ENCODE results near the gene HYOU1. TPM values are rescaled to one million over a fixed set of nuclear protein-coding genes. Genes with fewer than 3 reads are reported as not detected.

Gene HYOU1
- total RNA-seq, 1 donor from 2014 or later, result 301 TPM

DNA sequence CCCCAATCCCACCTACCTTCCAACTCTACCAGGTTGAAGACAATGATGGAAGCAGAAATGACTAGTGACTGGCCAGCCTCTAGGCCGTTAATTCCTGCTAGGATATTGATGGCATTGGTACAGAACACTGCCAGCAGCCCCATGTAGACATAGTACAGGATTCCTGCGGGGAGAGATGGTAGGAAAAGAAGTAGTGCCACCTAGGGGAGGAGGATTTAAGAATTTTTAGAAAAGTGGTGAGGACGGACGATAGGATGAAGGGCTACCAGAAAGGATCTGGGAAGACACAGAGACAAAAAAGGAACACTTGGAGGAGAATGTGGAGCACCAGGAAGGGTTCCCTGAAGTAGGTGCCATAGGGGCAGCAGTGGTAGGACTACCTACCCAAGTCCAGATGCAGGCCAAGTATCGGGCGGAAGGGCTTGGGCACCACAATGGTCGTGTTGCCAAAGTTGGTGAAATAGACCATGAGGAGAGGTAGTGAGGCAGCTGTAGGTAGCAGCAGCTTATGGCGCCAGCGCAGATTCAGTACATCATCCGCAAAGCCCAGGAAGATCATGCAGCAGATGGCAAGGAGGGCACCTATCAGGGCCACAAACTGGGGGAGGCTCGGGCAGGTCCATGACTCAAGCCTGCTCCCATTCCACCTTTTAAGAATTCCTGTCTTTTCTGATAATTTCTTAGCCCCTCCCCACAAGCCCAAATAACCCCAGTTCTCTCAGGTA is 43.4 kb upstream of the HYOU1 start:
- peak; percentile 51 for DNase-seq (ENCODE audit: low read depth)

DNA sequence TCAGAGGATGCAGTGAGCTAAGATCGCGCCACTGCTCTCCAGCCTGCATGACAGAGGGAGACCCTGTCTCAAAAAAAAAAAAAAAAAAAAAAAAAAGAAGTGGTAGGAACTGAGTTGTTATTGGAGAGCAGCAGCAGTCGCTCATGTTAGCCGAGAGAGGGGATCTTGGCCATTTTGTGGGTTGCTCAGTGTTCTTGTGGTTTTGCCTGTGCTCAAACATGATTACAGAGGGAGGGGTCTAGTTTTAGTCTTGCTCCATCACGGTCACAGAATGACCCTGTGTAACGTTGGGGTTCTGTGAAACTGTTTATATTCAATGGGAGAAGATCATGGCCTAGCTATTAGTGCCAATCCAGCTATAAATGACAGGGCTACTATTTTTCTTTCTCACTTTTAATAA is 42.7 kb upstream of the HYOU1 start:
- no peak for FAIRE-seq

More for the DNA sequence above, 43.4 kb upstream of the HYOU1 start:
- Histone ChIP-seq H3K36me3 (ENCODE audit: control insufficient read depth, insufficient read depth, low read length) (peaks cover 13% of the 10 kb centered on the region), H3K4me3 (ENCODE audit: low read depth, low read length) (peak overlapping the region; percentile 71), H3K27me3 (ENCODE audit: control insufficient read depth, insufficient read depth, low read length) (no peaks in the 10 kb centered on the region)
- TF ChIP-seq, protein P1, sequence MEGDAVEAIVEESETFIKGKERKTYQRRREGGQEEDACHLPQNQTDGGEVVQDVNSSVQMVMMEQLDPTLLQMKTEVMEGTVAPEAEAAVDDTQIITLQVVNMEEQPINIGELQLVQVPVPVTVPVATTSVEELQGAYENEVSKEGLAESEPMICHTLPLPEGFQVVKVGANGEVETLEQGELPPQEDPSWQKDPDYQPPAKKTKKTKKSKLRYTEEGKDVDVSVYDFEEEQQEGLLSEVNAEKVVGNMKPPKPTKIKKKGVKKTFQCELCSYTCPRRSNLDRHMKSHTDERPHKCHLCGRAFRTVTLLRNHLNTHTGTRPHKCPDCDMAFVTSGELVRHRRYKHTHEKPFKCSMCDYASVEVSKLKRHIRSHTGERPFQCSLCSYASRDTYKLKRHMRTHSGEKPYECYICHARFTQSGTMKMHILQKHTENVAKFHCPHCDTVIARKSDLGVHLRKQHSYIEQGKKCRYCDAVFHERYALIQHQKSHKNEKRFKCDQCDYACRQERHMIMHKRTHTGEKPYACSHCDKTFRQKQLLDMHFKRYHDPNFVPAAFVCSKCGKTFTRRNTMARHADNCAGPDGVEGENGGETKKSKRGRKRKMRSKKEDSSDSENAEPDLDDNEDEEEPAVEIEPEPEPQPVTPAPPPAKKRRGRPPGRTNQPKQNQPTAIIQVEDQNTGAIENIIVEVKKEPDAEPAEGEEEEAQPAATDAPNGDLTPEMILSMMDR (IDR thresholded peaks at IDR 0.05; ENCODE audit: insufficient read depth, low read length, severe bottlenecking), result peak; percentile 44
- FAIRE-seq, result no peak

DNA sequence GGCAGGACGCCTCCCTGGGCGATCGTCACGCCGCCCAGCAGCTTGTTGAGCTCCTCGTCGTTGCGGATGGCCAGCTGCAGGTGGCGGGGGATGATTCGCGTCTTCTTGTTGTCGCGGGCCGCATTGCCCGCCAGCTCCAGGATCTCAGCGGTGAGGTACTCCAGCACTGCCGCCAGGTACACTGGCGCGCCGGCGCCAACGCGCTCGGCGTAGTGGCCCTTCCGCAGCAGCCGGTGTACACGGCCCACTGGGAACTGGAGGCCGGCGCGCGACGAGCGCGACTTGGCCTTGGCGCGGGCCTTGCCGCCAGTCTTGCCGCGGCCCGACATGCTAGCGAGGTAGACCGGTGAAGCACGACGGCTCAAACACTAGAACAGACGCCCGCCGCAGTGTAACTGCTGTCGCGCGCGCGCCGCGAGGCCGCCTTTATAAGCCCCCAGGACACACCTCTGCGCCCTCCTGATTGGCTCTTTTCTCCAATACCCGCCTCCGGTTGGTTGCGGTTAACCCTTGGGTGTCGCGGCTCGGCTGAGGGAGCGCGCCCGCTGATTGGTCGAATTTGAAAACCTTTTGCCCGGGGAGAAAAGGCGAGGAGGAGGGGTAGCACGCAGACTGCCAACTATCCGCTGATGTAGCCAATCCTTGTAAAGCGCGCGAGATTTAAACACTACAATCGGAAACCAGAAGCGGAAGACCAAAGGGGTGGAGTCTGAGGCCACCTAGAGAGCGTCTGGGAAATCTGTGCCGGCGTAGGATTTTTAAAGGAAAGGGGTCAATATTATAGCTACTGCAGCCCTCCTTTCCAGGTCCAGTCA is 38.3 kb upstream of the HYOU1 start:
- FAIRE-seq, result no peak
- H3K36me3 ChIP-seq (ENCODE audit: control insufficient read depth, insufficient read depth, low read length), result peaks cover 15% of the 10 kb centered on the region
- TF ChIP-seq, protein P1 (IDR thresholded peaks at IDR 0.05; ENCODE audit: insufficient read depth, low read length, severe bottlenecking), result no peak
- H3K4me3 ChIP-seq (ENCODE audit: low read depth, low read length), result peak overlapping the region; percentile 68
- H3K27me3 ChIP-seq (ENCODE audit: control insufficient read depth, insufficient read depth, low read length), result no peaks in the 10 kb centered on the region
- peak; percentile 98 for DNase-seq (ENCODE audit: low read depth)

More for the DNA sequence above, 42.7 kb upstream of the HYOU1 start:
- Histone ChIP-seq H3K27me3 (ENCODE audit: control insufficient read depth, insufficient read depth, low read length) (no peaks in the 10 kb centered on the region), H3K4me3 (ENCODE audit: low read depth, low read length) (no peak overlapping the region), H3K36me3 (ENCODE audit: control insufficient read depth, insufficient read depth, low read length) (peaks cover 13% of the 10 kb centered on the region)
- DNase-seq (ENCODE audit: low read depth), result no peak
- TF ChIP-seq, protein P1 (IDR thresholded peaks at IDR 0.05; ENCODE audit: insufficient read depth, low read length, severe bottlenecking), result no peak

DNA sequence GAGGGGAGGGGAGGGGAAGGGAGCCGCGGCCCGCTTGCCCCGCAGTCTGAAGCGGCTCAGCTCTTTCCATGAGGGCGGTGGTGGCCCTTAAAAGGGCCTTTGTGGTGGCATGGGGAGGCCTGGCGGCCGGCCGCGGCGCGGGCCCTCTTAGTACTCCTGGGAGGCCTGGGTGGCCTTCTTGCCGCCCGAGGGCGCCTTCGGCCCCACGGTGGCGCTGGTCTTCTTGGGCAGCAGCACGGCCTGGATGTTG is 37.7 kb upstream of the HYOU1 start:
- Histone ChIP-seq H3K27me3 (ENCODE audit: control insufficient read depth, insufficient read depth, low read length) (no peaks in the 10 kb centered on the region), H3K36me3 (ENCODE audit: control insufficient read depth, insufficient read depth, low read length) (peaks cover 15% of the 10 kb centered on the region), H3K4me3 (ENCODE audit: low read depth, low read length) (peak overlapping the region; percentile 68)
- TF ChIP-seq, protein P1 (IDR thresholded peaks at IDR 0.05; ENCODE audit: insufficient read depth, low read length, severe bottlenecking), result peak; percentile 91
- DNase-seq (ENCODE audit: low read depth) (peak; percentile 59), FAIRE-seq (no peak)

DNA sequence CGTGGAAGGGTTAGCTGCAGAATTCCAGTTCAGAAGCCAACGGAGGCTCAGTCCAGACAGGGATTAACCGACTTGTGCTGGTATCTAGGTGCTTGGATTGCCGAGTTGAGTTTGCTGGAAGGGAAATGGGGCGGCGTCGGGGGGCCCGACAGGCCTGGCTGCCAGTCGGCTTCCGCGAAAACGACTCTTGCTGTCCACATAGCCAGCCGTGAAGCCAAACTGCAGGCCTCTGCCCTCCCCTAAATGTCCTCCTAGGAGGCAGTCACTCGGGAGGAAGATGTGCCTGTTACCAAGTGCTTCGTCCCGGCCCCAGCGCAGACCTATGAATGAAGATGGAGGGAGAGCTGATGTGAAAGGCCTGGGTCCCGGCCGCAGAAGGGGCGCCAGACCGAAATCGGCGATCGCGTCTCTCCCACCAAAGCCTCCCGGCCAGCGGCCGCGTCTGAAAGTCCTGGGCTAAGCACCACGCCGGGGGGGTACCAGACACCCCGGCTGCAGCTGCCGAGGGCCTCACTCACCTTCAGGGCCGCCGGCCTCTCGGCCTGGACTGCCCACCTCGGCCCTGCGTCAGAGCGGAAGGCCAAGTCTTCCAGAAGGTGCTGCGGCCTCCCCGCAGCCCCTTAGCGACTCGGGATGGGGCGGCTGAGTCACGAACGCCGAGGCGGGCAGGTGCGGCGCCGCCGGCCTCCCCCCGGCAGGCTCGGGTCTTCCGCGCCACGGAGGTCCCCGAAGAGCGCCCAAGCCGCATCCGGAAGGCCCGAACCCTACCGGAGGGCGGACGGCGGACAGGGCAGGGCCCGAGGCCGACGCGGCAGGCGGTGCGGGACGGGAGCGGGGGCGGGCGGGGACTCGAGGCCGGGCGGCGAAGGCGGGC is 37.2 kb upstream of the HYOU1 start:
- Histone ChIP-seq H3K36me3 (ENCODE audit: control insufficient read depth, insufficient read depth, low read length) (peaks cover 17% of the 10 kb centered on the region), H3K4me3 (ENCODE audit: low read depth, low read length) (peak overlapping the region; percentile 68), H3K27me3 (ENCODE audit: control insufficient read depth, insufficient read depth, low read length) (no peaks in the 10 kb centered on the region)
- FAIRE-seq (no peak), DNase-seq (ENCODE audit: low read depth) (no peak)
- TF ChIP-seq, protein P1 (IDR thresholded peaks at IDR 0.05; ENCODE audit: insufficient read depth, low read length, severe bottlenecking), result no peak

All from bronchial epithelial cell (primary cell).